Measurements from ENCODE around the gene SAP30.

DNA sequence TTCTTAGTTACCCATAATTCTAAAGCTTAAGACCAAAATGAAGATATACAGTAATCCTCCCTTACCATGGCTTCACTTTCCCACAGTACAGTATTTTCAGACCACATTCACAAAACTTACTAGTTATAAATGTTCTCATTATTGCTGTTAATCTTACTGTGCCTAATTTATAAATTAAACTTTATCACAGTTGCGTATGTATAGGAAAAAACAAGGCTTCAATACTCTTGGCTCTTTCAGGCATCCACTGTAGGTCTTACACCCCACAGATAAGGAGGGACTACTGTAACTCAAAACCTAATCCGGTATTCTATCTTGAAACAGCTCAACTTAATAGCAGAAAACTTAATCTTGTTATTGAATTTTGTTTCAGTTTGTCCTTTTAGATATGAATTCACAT is 40.2 kb upstream of the SAP30 start:
- TF ChIP-seq GATA3 (IDR thresholded peaks at IDR 0.05; ENCODE audit: low read depth, low read length) (no peak), GATA2 (IDR thresholded peaks at IDR 0.05; ENCODE audit: low read depth, low read length) (no peak)

All from SH-SY5Y (cell line).